NCI-H187 treated with DMSO at 0.1 percent for 48 hours (cell line): ENCODE data around the gene ASPHD1.

Experiments used
- DNase-seq: peaks from one replicate; lab custom pipeline; 2025; lab: John Stamatoyannopoulos, UW

The ASPHD1 gene

DNA sequence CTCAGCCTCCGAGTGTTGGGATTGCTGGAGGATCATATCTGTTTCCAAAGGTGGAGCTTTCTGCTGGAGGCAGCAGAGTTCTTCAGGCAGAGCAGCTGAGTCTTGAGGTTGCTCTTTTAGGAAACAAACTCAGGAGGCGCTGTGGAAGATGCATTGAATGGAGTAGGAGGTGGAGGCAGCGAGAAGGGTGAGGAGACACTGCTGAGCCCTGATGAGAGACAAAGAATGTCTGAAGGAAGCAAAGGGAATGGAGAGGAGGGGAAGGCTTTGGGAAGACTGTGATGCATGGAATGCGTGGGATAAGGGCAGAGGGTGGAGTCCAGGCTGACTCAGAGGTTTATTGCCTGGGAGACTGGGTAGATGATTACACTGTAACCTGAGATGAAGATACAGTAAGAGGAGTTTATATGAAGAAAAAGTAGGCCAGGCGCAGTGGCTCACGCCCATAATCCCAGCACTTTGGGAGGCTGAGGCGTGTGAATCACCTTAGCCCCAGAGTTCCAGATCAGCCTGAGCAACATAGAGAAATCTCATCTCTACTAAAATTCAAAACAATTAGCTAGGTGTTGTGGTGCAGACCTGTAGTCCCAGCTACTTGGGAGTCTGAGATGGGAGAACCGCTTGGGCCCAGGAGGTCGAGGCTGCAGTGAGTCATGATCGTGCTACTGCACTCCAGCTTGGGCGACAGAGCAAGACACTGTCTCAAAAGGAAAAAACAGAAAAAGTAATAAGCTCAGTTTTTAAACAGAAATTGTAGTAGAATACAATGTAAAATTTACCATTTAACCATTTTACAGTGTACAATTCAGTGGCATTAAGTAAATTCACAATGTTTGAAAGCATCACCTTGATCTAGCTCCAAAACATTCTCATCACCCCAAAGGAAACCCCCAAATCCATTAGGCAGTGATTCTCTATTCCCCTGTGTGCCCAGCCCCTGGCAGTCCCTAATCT is 43.8 kb downstream of the ASPHD1 start:
- no peak for DNase-seq

DNA sequence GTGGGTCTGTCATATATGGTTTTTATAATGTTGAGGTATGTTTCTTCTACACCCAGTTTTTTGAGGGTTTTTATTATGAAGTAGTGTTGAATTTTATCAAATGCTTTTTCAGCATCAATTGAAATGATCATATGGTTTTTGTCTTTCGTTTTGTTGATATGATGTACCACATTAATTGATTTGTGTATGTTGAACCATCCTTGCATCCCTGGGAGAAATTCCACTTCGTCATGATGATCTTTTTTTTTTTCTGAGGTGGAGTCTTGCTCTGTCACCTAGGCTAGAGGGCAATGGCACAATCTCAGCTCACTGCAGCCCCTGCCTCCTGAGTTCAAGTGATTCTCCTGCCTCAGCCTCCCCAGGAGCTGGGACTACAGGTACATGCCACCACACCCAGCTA is 47.6 kb downstream of the ASPHD1 start:
- no peak for DNase-seq

DNA sequence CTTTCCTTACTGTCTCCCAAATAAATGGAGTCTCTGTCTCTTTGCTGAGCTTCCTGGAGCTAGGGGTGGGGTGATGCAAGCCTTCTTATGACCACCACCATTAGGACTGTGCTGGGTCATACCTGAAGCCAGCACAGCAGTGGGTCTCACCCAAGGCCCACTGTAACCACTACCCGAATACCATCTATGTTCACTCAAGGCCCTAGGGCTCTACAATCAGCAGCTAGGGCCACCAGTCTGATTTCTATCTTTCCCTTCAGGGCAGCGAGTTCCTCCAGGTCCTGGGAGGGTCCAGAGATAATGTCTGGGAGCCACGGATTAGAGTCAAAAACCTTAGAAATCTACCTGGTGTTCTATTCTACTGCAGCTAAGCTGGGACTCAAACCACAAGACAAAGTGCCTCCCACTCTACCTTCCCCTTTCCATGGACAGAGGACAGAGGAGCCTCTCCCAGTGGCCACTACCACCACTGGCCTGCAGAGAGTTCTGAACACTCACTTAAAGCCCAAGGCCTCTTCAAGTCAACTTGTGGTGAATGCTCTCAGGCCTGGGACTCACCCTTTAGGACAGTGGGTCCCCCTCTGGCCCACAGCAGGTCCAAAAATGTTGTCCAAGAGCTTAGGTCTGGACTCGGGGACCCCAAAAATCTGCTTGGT is 50.6 kb downstream of the ASPHD1 start:
- no peak for DNase-seq

GRCh38 chr16:29951625-29952365 is 51.5 kb downstream of the ASPHD1 start:
- DNase-seq = no peak
